A673 (cell line): Measurements from ENCODE around the gene IMMP2L. TPM values are rescaled to one million over a fixed set of nuclear protein-coding genes. Genes with fewer than 3 reads are reported as not detected.

ENCODE experiments used
- BruUV-seq: library from RNA; stranded (reverse); fragments of 400-500 nt; replicated peaks from 2 replicates; lab custom pipeline; 2021; lab: Mats Ljungman, UMichigan
- CTCF ChIA-PET: fragments of 300-600 bp; sonication (Branson Sonifier 250); formaldehyde crosslinking; loops from one replicate; lab custom pipeline; 2022; ENCODE audit warnings: antibody characterized with exemption; lab: Charles Lee
- POLR2A ChIA-PET: fragments of 300-600 bp; sonication (Branson Sonifier 250); formaldehyde crosslinking; loops from one replicate; lab custom pipeline; 2022; ENCODE audit warnings: antibody characterized with exemption; ENCODE audit not compliant: low non-redundant PET; lab: Charles Lee
- DNase-seq: peaks from one replicate; pipeline ENCODE4 v3.0.0-alpha.2; 2015; ENCODE audit warnings: low spot score
- H3K27ac ChIP-seq: fragments of 200-600 bp; sonication (generic); 2 replicates; pipeline ENCODE4 v1.5.1; 2016; ENCODE audit warnings: mixed run types, low read depth, mild to moderate bottlenecking, mixed read lengths, antibody characterized with exemption, low read length; ENCODE audit not compliant: poor library complexity, severe bottlenecking
- H3K27me3 ChIP-seq: fragments of 200-600 bp; sonication (generic); replicated peaks from 2 replicates; pipeline ENCODE4 v1.6.1; 2017; ENCODE audit warnings: mixed run types, low read depth, mild to moderate bottlenecking, mixed read lengths, antibody characterized with exemption, low read length; ENCODE audit not compliant: insufficient read depth, poor library complexity
- H3K36me3 ChIP-seq: fragments of 200-600 bp; sonication (generic); 2 replicates; pipeline ENCODE4 v1.6.1; 2016; ENCODE audit warnings: mixed run types, mild to moderate bottlenecking, mixed read lengths, antibody characterized with exemption, low read length; ENCODE audit not compliant: insufficient read depth, poor library complexity, severe bottlenecking
- H3K4me1 ChIP-seq: fragments of 200-600 bp; sonication (generic); 2 replicates; pipeline ENCODE4 v1.6.1; 2017; ENCODE audit warnings: mixed run types, mild to moderate bottlenecking, mixed read lengths, antibody characterized with exemption, low read length; ENCODE audit not compliant: insufficient read depth, poor library complexity, severe bottlenecking
- H3K4me3 ChIP-seq: fragments of 200-600 bp; sonication (generic); 2 replicates; pipeline ENCODE4 v1.5.1; 2016; ENCODE audit warnings: low read depth, mixed run types, mild to moderate bottlenecking, mixed read lengths, low read length; ENCODE audit not compliant: poor library complexity, severe bottlenecking
- H3K9me3 ChIP-seq: fragments of 200-600 bp; sonication (generic); 2 replicates; pipeline ENCODE4 v1.6.1; 2016; ENCODE audit warnings: mixed run types, low read depth, mild to moderate bottlenecking, mixed read lengths, antibody characterized with exemption, low read length; ENCODE audit not compliant: poor library complexity, severe bottlenecking
- EZH2 ChIP-seq: fragments of 200-600 bp; sonication (generic); IDR thresholded peaks from 2 replicates; pipeline ENCODE4 v1.6.1; 2017; ENCODE audit warnings: borderline replicate concordance, low read depth, mild to moderate bottlenecking, mixed read lengths, antibody characterized with exemption, low read length; ENCODE audit not compliant: poor library complexity, severe bottlenecking
- intact Hi-C: fragments of 100-400 bp; cut with micrococcal nuclease; formaldehyde crosslinking; loops from one replicate; pipeline ENCODE4 v1.10.0; 2022; ENCODE audit not compliant: unreplicated experiment
- total RNA-seq: library from RNA; stranded (reverse); gene quantifications from 2 replicates; pipeline ENCODE4 v1.2.3, GENCODE V29; 2021
- TF ChIP-seq, protein P1 (sequence below): fragments of 300-800, 200-600 bp; sonication (generic); conservative IDR thresholded peaks from 2 replicates; pipeline ENCODE4 v1.5.1; 2017; ENCODE audit warnings: low read depth, mild to moderate bottlenecking, antibody characterized with exemption, low read length, moderate library complexity, mixed read lengths

The IMMP2L gene
- total RNA-seq, 1 experiment from 2014 or later = 10.0 TPM

DNA sequence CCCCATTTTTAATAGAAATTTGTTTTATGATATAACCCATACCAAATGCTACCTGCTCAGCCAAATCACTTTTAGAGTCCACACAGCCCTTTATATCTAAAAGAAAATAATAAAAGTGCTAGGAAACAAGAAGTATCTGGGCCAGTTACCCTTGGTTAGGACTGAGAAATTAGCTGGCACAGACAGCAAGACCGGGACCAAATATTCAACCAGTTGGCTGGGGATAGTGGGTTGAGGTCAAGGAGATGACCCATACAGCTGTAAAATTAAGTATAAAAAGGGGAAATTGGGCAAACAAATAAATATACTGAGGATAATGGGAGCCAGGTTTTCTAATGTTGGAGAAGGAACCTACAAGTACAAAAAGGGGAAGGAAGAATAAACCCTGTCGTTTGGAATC is 174.3 kb downstream of the IMMP2L start:
- no peak overlapping the region for H3K4me3 ChIP-seq
- H3K27ac ChIP-seq = no peak overlapping the region
- TF ChIP-seq, protein P1, sequence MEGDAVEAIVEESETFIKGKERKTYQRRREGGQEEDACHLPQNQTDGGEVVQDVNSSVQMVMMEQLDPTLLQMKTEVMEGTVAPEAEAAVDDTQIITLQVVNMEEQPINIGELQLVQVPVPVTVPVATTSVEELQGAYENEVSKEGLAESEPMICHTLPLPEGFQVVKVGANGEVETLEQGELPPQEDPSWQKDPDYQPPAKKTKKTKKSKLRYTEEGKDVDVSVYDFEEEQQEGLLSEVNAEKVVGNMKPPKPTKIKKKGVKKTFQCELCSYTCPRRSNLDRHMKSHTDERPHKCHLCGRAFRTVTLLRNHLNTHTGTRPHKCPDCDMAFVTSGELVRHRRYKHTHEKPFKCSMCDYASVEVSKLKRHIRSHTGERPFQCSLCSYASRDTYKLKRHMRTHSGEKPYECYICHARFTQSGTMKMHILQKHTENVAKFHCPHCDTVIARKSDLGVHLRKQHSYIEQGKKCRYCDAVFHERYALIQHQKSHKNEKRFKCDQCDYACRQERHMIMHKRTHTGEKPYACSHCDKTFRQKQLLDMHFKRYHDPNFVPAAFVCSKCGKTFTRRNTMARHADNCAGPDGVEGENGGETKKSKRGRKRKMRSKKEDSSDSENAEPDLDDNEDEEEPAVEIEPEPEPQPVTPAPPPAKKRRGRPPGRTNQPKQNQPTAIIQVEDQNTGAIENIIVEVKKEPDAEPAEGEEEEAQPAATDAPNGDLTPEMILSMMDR = no peak
- no peak for DNase-seq
- intact Hi-C loops = no loop called here
- no peaks in the 10 kb centered on the region for H3K9me3 ChIP-seq
- ChIA-PET POLR2A (no interaction called here), CTCF (no interaction called here)
- no peaks in the 10 kb centered on the region for H3K27me3 ChIP-seq
- peaks cover 10% of the 10 kb centered on the region for H3K4me1 ChIP-seq
- no peaks in the 10 kb centered on the region for H3K36me3 ChIP-seq
- BruUV-seq = no TSS peak

DNA sequence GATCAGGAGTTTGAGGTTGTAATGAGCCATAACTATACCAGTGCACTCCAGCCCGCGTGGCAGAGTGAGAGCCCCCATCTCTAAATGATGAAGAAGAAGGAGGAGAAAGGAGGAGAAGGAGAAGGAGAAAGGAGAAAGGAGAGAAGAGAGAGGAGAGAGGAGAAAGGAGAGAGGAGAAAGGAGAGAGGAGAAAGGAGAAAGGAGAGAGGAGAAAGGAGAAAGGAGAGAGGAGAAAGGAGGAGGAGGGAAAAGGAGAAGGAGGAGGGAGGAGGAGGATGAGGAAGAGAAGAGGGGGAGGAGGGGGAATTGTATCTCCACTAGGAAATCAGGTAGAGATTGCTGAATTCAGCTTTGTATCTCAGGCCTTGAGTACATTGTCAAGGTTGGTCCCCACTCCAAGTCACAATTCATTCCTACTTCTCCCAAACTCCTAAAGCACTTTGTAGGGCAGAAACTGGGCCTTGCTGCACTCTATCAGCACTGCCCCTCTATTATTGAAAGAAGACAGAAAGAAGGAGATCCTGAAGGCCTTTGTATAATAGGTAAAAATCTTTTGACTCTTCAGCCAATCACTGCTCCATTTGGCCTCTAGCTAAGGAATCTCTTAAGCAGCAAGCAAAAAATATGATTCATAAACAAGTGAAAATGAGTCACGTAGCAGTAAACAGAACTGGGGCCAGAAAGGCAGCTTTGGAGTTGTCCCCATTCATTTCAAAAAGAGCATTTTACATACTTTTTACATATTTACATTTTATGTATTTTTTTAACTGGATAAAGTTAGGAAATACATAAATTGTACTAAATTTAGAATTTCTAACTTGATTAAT is 178.0 kb downstream of the IMMP2L start:
- no peak for DNase-seq
- POLR2A ChIA-PET = no interaction called here

DNA sequence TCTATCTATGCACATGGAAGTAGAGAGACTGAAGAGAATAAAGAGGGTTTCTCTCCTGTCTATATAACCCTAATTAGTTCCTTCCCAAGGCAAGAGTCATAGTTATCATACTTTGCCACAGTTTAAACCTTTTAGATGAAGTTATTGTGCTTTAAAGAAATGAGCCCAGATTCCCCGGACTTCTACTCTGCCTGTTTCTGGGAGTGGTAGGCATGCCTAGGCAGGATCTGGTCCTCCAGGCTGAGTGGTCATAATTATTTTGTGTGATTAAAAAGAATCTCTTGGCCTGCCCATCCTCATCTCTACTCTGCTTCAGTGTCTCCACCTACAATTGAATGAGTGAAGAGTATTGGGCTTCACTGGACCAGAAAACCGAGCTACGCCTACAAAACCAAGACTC is 179.2 kb downstream of the IMMP2L start:
- H3K4me1 ChIP-seq = no peaks in the 10 kb centered on the region
- H3K36me3 ChIP-seq = no peaks in the 10 kb centered on the region
- H3K27ac ChIP-seq = no peak overlapping the region
- no peak for DNase-seq
- H3K4me3 ChIP-seq = no peak overlapping the region
- POLR2A ChIA-PET = no interaction called here
- BruUV-seq = no TSS peak
- no peaks in the 10 kb centered on the region for H3K9me3 ChIP-seq
- TF ChIP-seq EZH2 = no peak
- TF ChIP-seq, protein P1 = no peak
- intact Hi-C loops = no loop called here
- CTCF ChIA-PET = no interaction called here
- no peaks in the 10 kb centered on the region for H3K27me3 ChIP-seq

More for the DNA sequence above, 178.0 kb downstream of the IMMP2L start:
- H3K4me3 ChIP-seq = no peak overlapping the region
- no peak for TF ChIP-seq EZH2
- TF ChIP-seq, protein P1 = no peak
- no peaks in the 10 kb centered on the region for H3K27me3 ChIP-seq
- no peak overlapping the region for H3K27ac ChIP-seq
- CTCF ChIA-PET = no interaction called here
- H3K4me1 ChIP-seq = no peaks in the 10 kb centered on the region
- H3K9me3 ChIP-seq = no peaks in the 10 kb centered on the region
- H3K36me3 ChIP-seq = no peaks in the 10 kb centered on the region
- no TSS peak for BruUV-seq
- intact Hi-C loops = no loop called here
